Liver (tissue), 9 donors: ENCODE measurements around the gene NKAPL. TPM values are rescaled to one million over a fixed set of nuclear protein-coding genes. Genes with fewer than 3 reads are reported as not detected.
A peak's percentile ranks its signal among the peaks of the same experiment; 100 is the strongest.

Experiments used
- DNase-seq: peaks from one replicate; pipeline ENCODE4 v3.0.0-alpha.2; 2017; ENCODE audit warnings: low spot score
- H3K27ac ChIP-seq, 2 donors: one replicate each; pipeline ENCODE4 v1.7.0; 2013; ENCODE audit warnings: inconsistent platforms in 2 of 2, low read length in 2 of 2, control low read depth in 1 of 2, low read depth in 1 of 2, mild to moderate bottlenecking in 1 of 2
- H3K27me3 ChIP-seq, 4 donors: one replicate each; pipeline versions ENCODE4 v1.6.1 to v1.7.0; 2013; ENCODE audit warnings: low read length in 3 of 4, inconsistent platforms in 1 of 4, mild to moderate bottlenecking in 1 of 4, moderate library complexity in 1 of 4; ENCODE audit not compliant: control insufficient read depth in 4 of 4, insufficient read depth in 4 of 4
- H3K36me3 ChIP-seq, 4 donors: one replicate each; pipeline versions ENCODE4 v1.6.1 to v1.7.0; 2013; ENCODE audit warnings: low read length in 3 of 4, mild to moderate bottlenecking in 3 of 4, low read depth in 1 of 4, moderate library complexity in 1 of 4; ENCODE audit not compliant: control insufficient read depth in 4 of 4, insufficient read depth in 3 of 4
- H3K4me1 ChIP-seq, 4 donors: one replicate each; pipeline versions ENCODE4 v1.6.1 to v1.7.0; 2013; ENCODE audit warnings: low read length in 3 of 4, mild to moderate bottlenecking in 3 of 4, moderate library complexity in 1 of 4; ENCODE audit not compliant: control insufficient read depth in 4 of 4, insufficient read depth in 4 of 4
- H3K4me3 ChIP-seq, 3 donors: one replicate each; pipeline versions ENCODE4 v1.6.1 to v1.7.0; 2013; ENCODE audit warnings: low read length in 3 of 3, control low read depth in 1 of 3, low read depth in 1 of 3, mild to moderate bottlenecking in 1 of 3
- H3K9ac ChIP-seq, 2 donors: one replicate each; pipeline ENCODE4 v1.7.0; 2013; ENCODE audit warnings: low read length in 2 of 2, mild to moderate bottlenecking in 2 of 2, moderate library complexity in 2 of 2, control low read depth in 1 of 2, low read depth in 1 of 2
- H3K9me3 ChIP-seq, 4 donors: one replicate each; pipeline versions ENCODE4 v1.6.1 to v1.7.0; 2013; ENCODE audit warnings: low read length in 3 of 4; ENCODE audit not compliant: control insufficient read depth in 4 of 4
- FOXA1 ChIP-seq: IDR thresholded peaks from 2 replicates; pipeline ENCODE4 v1.6.1; 2016; ENCODE audit warnings: antibody characterized with exemption
- FOXA2 ChIP-seq: IDR thresholded peaks from 2 replicates; pipeline ENCODE4 v1.6.1; 2016; ENCODE audit warnings: antibody characterized with exemption
- RAD21 ChIP-seq, 2 donors: IDR thresholded peaks; 2 replicates each; pipeline ENCODE4 v1.6.1; 2016; ENCODE audit warnings: antibody characterized with exemption in 2 of 2, mild to moderate bottlenecking in 2 of 2
- REST ChIP-seq: IDR thresholded peaks from 2 replicates; pipeline ENCODE4 v1.6.1; 2016; ENCODE audit warnings: antibody characterized with exemption, mild to moderate bottlenecking
- RXRA ChIP-seq, 2 donors: IDR thresholded peaks; 2 replicates each; pipeline ENCODE4 v1.6.1; 2017 to 2018; ENCODE audit warnings: antibody characterized with exemption in 2 of 2, mild to moderate bottlenecking in 1 of 2
- SP1 ChIP-seq: IDR thresholded peaks from 2 replicates; pipeline ENCODE4 v1.6.1; 2018; ENCODE audit warnings: antibody characterized with exemption, mild to moderate bottlenecking
- TAF1 ChIP-seq: conservative IDR thresholded peaks from 2 replicates; pipeline ENCODE4 v1.6.1; 2016; ENCODE audit warnings: antibody characterized with exemption, mild to moderate bottlenecking
- ZBTB33 ChIP-seq: IDR thresholded peaks from 2 replicates; pipeline ENCODE4 v1.6.1; 2016; ENCODE audit warnings: antibody characterized with exemption
- WGBS: extraction: QIAGEN DNeasy Blood & Tissue Kit; methylation state at CpG from one replicate; pipeline ENCODE4 v1.1.7; 2013; 5-methylcytosine and 5-hydroxymethylcytosine counted together
- polyA plus RNA-seq, 2 donors: library from polyadenylated mRNA; stranded (reverse) in 1 of 2; unstranded in 1 of 2; fragments of 200-250 nt in 1 of 2; fragments of >200 nt in 1 of 2; fragmentation: Nextera tagmentation in 1 of 2; extraction: Ambion mirVana in 1 of 2; gene quantifications; one replicate each; pipeline versions ENCODE4 v1.2.1 to v1.2.3, GENCODE V29; 2013 to 2015
- total RNA-seq, 2 donors: library from RNA; depleted of rRNA; stranded (reverse); fragments of >200 nt; gene quantifications; one replicate each; pipeline ENCODE4 v1.2.3, GENCODE V29; 2014
- TF ChIP-seq, protein P1 (sequence below): IDR thresholded peaks from 2 replicates; pipeline ENCODE4 v1.6.1; 2016; ENCODE audit warnings: antibody characterized with exemption
- donor health status: healthy.
- donor health status: healthy.
- donor health status: healthy.
- donor health status: healthy.
- donor health status: healthy.

The NKAPL gene
- total and polyA plus RNA-seq, 4 donors = 0.22 to 0.61 (median 0.57) TPM

DNA sequence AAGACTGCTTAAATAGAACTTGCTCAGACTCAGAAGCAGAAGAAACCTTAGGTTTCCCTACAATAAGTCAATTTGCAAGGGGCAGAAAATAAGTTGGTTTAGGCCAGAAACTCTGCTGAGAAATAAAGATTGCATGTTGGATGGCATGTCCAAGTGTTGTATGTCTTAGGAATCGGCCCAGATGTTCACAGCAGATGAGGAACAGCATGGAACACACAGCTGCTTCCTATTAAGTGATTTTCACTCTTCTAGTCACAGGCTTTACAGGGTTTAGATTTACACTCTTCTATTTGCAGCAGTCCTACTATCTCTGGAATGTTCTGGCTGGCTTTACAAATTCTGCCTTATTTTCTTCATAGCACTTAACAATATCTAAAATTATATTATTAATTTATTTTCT, 10.2 kb upstream of the NKAPL start:
- 87% methylated on average over 1 of the region's 1 CpG for WGBS
- Histone ChIP-seq H3K9me3 (no peaks in the 10 kb centered on the region), H3K36me3 (peaks cover 0 to 45% (median 27%) of the 10 kb centered on the region in 4 donors), H3K4me1 (peaks cover 0 to 23% (median 14%) of the 10 kb centered on the region in 4 donors), H3K9ac (no peak overlapping the region), H3K4me3 (no peak overlapping the region), H3K27ac (no peak overlapping the region), H3K27me3 (no peaks in the 10 kb centered on the region)
- TF ChIP-seq ZBTB33 = no peak
- no peak for TF ChIP-seq REST
- no peak for TF ChIP-seq RAD21 (IDR thresholded peaks at IDR 0.05)
- no peak for TF ChIP-seq SP1
- no peak for TF ChIP-seq TAF1
- no peak for TF ChIP-seq FOXA2
- TF ChIP-seq FOXA1 = no peak
- TF ChIP-seq RXRA (IDR thresholded peaks at IDR 0.05) = no peak
- TF ChIP-seq, protein P1, sequence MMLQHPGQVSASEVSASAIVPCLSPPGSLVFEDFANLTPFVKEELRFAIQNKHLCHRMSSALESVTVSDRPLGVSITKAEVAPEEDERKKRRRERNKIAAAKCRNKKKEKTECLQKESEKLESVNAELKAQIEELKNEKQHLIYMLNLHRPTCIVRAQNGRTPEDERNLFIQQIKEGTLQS = no peak
- no peak for DNase-seq

DNA sequence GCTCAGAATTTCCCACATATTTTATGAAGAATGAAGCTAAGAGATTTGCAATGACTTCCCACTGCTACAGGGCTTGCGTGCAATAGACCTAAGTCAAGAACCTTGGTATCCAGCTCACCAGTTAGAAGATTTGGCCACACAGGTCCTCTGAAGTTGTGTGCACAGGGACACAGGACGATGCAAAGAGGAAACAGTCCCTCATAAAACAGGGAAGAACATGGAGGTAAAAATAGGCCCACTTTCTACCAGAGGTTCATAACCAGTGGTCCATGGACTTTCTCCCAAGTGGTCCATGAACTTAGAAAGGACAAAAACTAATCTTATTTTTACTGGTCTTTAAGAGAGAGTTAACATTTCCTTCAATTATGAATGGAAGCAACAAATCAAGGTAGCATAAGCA, 8.3 kb upstream of the NKAPL start:
- peak overlapping the region in 1 of 3 donors; percentile 14 for H3K4me3 ChIP-seq

More for the DNA sequence above, 8.3 kb upstream of the NKAPL start:
- Histone ChIP-seq H3K27me3 (no peaks in the 10 kb centered on the region), H3K36me3 (peaks cover 0 to 29% (median 15%) of the 10 kb centered on the region in 4 donors), H3K4me1 (peaks cover 0 to 23% (median 14%) of the 10 kb centered on the region in 4 donors), H3K9ac (no peak overlapping the region), H3K27ac (no peak overlapping the region), H3K9me3 (no peaks in the 10 kb centered on the region)
- WGBS = 83% methylated on average over 2 of the region's 2 CpGs
- TF ChIP-seq ZBTB33 = no peak
- no peak for DNase-seq
